SU-DHL-6 (cell line): Measurements from ENCODE around the gene NFIB.

Experiments used
- CTCF ChIP-seq: fragments of 200-600 bp; sonication (generic); IDR thresholded peaks from one replicate; pipeline ENCODE4 v1.5.1; 2017; ENCODE audit warnings: antibody characterized with exemption, mild to moderate bottlenecking, low read length, moderate library complexity; ENCODE audit not compliant: insufficient read depth, poor library complexity, severe bottlenecking
- EZH2phosphoT487 ChIP-seq: fragments of 200-600 bp; sonication (generic), shearing (Covaris generic); conservative IDR thresholded peaks from 2 replicates; pipeline ENCODE4 v1.6.1; 2018; ENCODE audit warnings: mild to moderate bottlenecking, antibody characterized with exemption, low read length, moderate library complexity, mixed read lengths

DNA sequence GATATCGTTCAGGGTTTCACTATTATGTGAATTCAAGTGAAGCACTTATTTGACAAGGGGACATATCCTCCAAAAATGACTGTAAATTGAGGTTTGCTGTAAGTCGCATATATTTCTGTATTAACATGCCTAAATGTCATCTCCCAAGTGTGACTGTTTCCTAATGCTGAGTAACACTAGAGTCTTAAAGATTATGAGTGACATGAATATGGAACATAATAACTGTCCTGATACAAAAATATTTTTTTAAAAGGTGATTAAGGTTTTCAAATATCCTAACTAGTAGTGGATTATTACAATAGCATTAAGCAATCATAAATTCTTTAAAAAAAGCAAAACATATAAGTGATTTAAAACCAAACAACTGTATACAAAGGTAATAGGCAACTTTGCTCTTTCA is 3.6 kb downstream of the NFIB start:
- TF ChIP-seq CTCF (no peak), EZH2phosphoT487 (no peak)
